Iris pigment epithelial cell (primary cell): ENCODE measurements around the gene CROCC.
A peak's percentile ranks its signal among the peaks of the same experiment; 100 is the strongest.
"Not testable (repeated sequence)": the region's sequence is repeated elsewhere in the genome, so short reads cannot be mapped to it uniquely, and the experiment has no call there.

Experiments
- DNase-seq: peaks from one replicate; pipeline ENCODE4 v3.0.0-alpha.2; 2011; ENCODE audit warnings: low read depth

The CROCC gene

GRCh38 chr1:16938351-16939321 is 16.9 kb downstream of the CROCC start:
- no peak for DNase-seq

DNA sequence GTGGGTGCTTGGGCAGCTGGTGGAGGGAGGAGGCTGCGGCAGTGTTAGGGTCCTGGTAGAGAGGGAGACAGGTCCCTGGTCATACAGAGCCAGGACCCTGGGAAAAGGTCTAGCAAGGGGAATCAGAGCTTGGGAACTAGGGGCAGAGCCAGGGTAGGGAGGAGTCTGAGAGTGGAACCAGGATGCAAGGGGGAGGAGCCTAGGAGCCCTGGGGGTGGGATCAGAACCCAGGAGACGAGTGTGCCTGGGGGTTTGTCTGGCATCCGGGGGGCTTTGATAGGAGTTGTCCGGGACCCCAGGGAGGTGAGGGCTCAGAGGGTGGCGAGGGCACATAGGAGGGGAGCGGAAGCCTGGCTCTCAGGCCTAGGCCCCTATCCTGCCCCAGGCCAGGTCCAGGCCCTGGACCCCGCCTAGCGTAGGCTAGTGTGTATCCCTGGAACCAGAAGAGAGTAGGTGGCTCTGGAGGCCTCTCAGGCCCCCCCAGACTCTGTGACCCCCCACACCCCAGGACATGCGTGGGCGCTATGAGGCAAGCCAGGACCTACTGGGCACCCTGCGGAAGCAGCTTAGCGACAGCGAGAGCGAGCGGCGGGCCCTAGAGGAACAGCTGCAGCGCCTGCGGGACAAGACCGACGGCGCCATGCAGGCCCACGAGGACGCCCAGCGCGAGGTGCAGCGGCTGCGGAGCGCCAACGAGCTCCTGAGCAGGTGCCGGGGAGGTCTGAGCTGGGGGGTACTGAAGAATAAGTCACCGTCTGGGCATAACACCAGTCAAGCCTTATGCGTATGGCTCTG is 17.9 kb downstream of the CROCC start:
- not testable (repeated sequence) for DNase-seq

DNA sequence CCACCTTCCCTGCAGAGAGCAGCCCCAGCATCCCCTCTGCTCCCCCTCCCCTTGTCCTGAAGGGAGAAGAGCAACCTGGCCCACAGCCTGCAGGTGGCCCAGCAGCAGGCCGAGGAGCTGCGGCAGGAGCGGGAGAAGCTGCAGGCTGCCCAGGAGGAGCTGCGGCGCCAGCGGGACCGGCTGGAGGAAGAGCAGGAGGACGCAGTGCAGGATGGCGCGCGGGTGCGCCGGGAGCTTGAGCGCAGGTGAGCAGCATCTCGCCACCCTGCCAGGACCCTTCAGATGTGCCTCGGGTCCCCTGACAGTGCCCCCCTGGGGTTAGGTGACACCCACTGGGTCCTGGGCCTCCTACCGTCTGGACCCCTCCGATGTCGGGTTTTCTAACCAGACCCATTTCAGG is 22.3 kb downstream of the CROCC start:
- no peak for DNase-seq

DNA sequence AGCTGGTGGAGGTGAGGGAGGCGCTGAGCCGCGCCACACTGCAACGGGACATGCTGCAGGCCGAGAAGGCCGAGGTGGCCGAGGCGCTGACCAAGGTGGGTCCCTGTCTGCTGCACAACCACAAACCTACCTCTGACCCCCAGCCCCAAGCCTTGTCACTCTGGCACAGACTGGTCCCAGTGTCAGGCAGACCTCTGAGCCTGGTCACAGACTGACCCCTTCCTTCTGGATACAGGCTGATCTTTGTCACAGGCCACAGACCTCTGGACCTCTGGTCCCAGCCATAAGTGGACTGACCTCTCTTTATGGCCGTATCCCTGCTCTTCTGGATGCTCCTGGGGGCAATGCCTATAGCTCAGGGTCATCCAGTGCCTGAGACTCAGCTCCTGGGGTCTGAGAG is 23.8 kb downstream of the CROCC start:
- not testable (repeated sequence) for DNase-seq

DNA sequence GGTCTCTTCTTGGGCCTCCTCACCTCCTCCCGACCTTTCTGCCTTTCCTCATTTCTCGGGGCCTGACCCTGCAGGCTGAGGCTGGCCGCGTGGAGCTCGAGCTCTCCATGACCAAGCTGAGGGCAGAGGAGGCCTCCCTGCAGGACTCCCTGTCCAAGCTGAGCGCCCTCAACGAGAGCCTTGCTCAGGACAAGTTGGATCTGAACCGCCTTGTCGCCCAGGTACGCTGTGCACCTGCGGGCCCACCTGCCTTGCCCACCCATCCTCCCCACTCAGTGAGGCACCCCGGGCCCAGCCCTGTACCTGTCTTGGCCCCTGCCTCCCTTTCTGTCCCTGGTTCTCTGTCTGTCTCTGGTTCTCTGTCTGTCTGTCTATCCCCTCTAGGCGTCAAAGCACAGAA is 24.5 kb downstream of the CROCC start:
- DNase-seq: not testable (repeated sequence)

DNA sequence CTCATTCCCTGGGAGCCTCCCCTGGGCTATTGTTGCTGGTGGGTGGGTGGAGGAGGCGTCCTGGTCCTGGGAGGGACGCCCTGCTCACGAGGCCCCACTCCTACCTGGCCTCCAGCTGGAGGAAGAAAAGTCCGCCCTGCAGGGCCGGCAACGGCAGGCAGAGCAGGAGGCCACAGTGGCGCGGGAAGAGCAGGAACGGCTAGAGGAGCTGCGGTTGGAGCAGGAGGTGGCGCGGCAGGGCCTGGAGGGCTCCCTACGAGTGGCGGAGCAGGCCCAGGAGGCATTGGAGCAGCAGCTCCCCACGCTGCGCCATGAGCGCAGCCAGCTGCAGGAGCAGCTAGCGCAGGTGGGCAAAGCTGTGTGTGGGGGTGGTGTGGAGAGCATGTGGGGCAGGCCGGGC is 24.9 kb downstream of the CROCC start:
- DNase-seq: no peak

DNA sequence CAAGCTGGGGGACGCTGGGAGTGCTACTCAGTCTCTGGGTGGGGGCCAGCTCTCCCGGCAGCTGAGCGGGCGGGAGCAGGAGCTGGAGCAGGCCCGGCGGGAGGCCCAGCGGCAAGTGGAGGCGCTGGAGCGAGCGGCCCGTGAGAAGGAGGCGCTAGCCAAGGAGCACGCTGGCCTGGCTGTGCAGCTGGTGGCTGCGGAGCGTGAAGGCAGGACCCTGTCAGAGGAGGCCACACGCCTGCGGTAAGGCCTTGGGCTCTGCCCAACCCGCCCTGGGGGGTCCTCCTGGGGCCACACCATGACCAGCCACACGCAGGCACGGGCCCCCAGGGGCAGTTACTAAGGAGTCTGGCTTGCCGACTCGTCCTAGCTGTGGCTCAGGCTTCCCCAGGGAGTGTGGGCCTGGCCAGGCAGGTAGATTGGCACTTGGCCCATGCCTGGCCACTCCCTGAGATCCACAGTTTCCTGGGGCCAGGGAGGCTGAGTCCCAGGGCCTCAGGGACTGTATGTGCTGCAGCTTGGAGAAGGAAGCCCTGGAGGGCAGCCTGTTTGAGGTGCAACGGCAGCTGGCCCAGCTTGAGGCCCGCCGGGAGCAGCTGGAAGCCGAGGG is 26.7 kb downstream of the CROCC start:
- DNase-seq: peak; percentile 18

DNA sequence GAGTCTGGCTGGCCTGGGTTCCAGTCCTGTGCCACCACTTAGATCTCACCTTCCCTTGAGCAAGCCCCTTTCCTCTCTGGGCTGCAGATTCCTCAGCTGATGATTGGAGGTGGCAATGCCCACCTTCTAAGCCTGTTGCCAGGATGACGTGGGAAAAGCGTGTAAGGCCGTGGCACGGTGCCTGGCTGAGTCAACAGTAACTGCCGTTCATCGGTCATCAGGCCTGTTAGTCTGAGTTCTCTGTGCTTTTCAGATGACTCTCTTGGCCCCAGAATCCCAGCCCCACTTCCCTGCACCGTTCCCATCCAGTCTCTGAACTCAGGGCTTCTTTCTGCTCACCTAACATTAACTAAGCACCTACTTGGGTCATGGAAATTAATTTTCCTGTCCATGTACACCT is 27.3 kb downstream of the CROCC start:
- DNase-seq: peak; percentile 43

GRCh38 chr1:16952376-16952775 is 30.6 kb downstream of the CROCC start:
- not testable (repeated sequence) for DNase-seq

DNA sequence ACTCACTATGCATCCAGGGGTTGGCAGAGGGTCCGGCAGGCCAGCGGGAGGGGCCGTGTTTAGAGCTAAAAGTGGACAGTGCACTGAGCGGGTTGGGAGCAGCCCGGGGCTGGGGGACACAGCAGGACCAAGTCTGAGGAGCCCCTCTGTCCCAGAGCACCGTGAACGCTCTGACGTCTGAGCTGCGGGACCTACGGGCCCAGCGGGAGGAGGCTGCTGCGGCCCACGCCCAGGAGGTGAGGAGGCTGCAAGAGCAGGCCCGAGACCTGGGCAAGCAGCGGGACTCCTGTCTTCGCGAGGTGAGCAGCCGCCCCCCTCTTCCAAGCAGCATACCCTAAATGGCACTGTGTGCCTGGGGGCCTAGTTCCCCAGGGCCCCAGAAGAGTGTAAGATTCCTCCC is 32.8 kb downstream of the CROCC start:
- DNase-seq: no peak

DNA sequence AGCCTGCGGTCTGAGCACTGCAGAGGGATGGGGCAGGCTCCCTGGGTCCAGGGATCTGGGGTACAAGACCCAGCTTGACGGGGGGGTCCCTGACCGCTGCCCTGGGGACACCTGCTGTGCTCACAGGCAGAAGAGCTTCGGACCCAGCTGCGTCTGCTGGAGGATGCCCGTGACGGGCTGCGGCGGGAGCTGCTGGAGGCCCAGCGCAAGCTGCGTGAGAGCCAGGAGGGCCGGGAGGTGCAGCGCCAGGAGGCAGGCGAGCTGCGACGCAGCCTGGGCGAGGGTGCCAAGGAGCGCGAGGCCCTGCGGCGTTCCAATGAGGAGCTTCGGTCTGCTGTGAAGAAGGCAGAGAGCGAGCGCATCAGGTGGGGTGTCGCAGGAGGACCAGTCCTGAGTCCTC is 33.5 kb downstream of the CROCC start:
- DNase-seq: no peak

GRCh38 chr1:16956775-16957174 is 35.0 kb downstream of the CROCC start:
- DNase-seq: no peak

DNA sequence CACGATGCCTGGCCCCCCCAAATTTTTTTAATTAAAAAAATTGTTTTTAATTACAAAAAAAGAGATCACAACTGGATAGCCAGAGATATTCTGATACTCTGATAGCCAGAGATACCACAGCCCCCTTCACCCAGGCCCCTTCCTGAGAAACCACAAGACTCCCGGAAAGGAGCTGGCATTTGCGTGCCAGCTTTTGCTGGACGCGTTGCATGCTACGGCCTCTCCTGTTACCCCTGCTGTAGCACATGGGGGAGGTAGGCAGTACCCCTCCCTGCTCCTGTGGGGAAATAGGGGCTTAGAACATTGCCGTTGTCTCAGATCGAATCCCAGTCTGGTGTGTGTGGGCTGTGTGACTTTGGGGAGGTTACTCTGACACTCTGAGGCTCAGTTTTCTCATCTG is 36.0 kb downstream of the CROCC start:
- DNase-seq: no peak

- DNase-seq: no peak
These were observed 36.7 kb downstream of the CROCC start for GRCh38 chr1:16958475-16958874.

GRCh38 chr1:16960560-16961296 is 39.0 kb downstream of the CROCC start:
- peak; percentile 85 for DNase-seq

DNA sequence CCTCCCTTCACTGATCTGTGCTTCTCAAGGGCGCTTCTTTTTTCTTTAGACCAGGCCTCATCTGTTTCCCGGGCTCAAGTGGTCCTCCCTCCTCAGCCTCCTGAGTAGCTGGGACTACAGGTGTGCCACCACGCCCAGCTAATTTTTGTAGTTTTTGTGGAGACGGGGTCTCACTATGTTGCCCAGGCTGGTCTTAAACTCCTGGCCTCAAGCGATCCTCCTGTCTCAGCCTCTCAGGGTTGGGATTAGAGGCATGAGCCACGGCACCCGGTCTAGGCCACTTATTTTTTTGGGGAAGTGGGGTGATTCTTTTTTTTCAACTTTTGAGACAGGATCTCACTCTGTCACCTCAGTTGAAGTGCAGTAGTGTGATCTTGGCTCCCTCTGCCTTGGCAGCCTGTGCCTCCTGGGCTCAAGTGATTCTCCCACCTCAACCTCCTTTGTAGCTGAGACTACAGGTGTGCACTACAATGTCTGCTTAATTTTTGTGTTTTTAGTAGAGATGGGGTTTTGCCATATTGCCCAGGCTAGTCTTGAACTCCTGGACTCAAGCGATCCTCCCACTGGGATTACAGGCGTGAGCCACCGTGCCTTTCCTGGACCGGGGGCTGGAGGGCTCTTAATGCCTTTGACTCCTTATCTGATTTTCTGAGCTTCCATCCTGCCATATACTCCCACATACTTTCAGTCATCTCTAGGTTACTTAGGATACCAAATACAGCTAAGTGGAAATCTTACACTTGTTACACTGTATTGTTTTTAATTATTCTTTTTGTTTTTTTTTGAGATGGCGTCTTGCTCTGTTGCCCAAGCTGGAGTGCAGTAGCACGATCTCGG is 39.8 kb downstream of the CROCC start:
- no peak for DNase-seq

GRCh38 chr1:16964169-16964568 is 42.4 kb downstream of the CROCC start:
- DNase-seq: not testable (repeated sequence)

GRCh38 chr1:16965486-16966067 is 43.8 kb downstream of the CROCC start:
- no peak for DNase-seq

DNA sequence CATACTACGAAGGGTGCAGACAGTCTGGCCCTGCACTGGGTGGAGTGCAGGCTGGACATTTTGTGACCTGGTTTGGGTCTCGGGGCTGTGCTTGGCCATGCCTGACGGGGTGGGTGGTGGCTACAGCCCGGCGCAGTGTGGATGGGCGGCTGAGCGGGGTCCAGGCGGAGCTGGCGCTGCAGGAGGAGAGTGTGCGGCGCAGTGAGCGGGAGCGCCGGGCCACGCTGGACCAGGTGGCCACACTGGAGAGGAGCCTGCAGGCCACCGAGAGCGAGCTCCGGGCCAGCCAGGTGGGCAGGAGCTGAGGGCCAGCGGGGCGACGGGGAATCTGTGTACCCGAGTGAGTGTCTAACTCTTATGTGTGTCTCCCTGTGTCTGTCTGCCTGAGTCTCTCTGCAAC is 44.6 kb downstream of the CROCC start:
- no peak for DNase-seq

DNA sequence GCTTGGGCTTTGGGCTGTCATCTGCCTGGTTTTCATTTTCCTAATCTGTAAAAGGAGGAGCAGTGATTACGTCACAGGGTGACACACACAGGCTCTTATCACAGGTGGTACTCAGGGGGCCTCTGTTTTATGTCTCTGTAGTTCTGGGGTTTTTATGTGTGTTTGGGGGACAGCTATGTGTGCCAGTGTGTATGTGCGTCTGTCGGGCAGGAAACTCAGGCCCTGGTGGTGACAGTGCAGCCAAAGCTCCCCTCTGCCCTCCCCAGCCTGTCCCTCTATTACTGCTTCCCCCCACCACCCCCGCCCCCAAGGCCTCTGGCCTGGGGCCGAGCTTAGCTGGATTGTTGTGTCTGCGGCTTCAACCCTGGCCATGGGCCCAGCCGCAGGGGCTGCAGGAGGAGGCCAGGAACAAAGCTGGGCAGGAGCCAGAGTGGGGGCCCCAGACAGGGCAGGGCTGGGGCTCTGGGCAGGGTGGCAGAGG is 45.4 kb downstream of the CROCC start:
- DNase-seq: peak; percentile 84
